Fibroblast of skin of left biceps (primary cell): ENCODE measurements around the gene XYLT1.

Source experiments
- DNase-seq, 2 experiments: peaks; one replicate each; pipeline ENCODE4 v3.0.0-alpha.2; 2013; ENCODE audit warnings: low read depth in 2 of 2

XYLT1 gene

DNA sequence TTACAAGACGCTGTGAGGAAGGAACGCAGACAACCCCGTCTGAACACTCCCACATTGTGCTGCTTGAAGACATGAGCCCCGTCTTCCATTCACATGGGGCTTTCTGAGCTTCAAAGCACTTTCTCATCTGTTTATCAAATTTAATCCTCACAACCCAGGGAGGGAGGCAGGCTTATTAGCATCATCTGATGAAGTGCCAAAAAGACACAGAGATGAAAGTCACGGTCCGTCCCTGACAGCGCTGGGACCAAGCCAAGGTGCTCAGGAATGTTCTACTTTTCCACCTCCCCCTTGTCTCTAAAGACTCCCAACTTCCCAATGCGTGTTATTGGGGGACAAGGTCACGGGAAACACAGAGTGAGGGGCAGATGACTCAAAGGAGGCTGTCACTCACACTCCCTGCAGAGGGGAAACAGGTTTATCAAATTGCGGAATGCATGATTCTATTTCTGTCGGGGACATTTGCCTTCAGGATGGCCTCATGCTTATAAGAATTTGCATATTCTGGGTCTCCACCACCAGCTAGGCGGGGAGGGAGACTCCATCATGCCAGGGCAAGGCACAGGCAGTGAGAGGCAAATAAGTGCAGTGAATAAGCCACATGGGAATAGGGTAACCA, 10.7 kb downstream of the XYLT1 start:
- DNase-seq: no peak

DNA sequence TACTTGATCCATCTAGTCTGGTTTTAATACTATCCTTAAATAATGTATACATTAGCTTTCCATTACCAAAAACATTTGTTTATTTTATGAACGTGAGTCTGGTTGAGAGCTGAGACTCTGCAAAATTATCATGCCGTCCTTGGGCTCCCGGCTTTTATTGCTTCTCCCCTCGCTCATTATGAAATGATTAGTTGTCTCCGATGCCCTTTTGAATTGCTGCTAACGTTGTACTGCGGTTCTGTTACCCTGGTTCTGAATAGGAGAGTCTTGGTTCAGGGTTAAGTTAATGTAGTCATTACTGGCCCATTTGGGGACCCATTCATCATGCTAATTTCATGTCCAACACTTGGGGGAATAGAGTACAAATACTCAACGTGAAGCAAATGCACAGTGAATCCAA, 12.8 kb downstream of the XYLT1 start:
- no peak for DNase-seq

DNA sequence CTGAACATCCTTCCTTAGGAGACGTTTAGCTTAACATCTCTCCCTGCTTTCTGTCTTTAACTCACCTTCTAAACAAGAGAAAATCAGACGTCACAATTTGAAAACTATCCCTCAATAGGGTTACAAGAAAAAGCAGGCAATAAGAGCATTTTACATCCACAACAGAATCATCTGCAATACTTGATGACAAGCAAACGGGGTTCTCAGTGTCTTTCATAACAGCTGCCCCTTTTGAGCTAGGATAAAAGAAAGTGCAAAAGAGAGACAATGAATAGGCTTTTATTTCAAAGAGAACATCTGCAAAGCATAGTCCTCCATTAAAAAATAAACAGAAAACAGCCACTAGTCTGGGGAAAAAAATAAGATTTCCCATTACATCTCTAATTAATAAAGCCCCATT, 13.2 kb downstream of the XYLT1 start:
- no peak for DNase-seq

DNA sequence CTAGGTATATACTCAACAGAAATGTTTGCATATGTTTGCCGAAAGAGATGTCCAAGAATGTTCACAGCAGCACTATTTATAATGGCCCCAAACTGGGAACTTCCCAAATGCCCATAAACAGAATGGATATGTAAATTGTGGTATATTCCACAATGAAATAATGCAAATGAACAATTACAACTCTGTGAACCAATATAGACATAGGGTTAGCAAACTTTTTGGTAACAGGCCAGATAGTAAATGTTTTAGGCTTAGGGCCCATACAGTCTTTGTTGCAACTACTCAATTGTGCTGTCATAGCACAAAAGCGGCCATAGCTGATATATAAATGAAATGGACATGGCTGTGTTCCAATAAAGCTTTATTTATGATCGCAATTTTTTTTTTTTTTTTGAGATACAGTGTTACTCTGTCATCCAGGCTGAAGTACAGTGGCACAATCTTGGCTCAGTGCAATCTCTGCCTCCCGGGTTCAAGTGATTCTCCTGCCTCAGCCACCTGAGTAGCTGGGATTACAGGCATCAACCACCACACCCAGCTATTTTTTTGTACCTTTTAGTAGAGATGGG, 16.5 kb downstream of the XYLT1 start:
- no peak for DNase-seq

DNA sequence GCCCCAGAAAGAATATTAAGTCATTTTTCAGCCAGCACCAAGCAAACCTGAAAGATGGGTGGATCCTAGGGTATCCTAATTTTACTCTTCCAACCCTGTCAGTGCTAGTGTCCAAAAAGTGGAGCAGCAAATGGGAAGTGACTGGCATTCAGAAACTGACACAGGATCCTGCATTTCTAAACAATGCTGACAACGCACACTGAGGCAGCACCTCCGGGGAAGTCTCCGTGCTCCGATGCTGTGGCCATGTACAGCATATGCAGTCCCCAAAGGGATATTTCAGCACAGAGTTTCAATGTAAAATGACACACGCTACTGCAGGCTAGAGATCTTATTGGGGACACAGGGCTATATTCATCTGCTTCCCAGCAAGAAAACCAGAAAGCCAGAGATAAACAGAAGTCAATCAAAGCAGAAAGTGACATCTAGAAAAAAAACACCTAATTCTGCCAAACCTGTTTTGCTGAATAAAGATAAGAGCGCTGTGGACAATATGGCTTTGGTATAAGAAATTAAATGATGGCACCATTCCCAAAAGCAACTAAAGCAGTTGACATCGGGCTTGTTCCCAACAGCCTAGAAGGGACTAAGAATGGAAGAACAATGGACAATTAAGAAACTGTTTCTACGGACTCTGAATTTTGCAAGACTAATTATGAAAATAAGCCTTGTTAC, 17.3 kb downstream of the XYLT1 start:
- no peak for DNase-seq

DNA sequence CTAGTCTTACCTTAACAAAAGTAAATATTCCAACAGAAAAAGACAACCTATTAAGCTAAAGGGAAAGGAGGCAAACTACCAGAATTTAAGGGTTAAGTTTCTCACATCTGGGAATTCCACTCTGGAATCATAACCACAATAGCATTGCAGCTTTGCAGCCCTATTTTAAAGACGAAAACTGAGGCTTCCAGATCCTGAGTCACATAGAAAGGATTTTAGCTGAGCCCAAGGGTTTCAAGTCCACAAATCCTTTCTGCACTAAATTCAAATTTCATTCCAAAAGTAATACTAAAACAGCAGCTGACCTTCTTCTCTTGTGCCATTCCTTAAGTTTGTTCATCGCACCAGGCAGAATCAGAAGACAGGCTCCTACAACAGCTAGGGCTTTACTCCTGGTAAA, 17.8 kb downstream of the XYLT1 start:
- peak in 1 of 2 experiments; percentile 50 for DNase-seq

DNA sequence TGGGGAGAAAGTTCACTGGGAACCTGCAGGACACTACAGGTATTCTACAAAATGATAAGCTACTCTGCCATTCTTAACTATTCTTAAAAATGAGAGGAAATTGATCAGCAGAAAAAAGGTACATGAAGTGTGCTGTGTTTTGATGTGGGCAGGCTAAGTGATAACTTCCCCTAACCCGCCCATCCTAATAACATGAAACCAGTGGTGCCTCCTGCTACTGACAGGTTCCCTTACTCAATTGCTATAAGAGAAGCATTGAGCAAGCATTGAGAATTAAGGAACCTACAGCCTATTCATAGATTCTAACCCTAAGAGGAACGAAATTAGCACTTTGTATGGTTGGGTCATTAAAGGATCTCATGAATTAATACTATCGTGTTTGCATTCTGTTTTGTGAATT, 18.9 kb downstream of the XYLT1 start:
- DNase-seq: no peak

DNA sequence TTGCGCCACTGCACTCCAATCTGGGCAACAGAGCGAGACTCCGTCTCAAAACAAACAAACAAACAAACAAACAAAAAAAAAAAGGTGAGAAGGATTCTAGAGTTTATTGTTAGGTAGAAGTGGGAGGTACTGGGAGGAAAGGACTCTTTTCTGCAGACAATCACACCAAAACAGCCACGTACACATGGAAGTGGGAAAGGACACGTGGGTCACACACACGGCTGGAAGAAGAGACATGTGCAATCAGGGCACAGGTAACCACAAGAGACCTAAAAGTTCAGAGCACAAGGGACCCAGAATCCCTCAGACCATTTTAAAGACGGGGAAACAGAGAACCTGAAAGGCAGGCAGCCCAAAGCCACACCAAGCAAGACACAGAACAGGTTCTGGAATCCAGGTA, 20.5 kb downstream of the XYLT1 start:
- DNase-seq: no peak

DNA sequence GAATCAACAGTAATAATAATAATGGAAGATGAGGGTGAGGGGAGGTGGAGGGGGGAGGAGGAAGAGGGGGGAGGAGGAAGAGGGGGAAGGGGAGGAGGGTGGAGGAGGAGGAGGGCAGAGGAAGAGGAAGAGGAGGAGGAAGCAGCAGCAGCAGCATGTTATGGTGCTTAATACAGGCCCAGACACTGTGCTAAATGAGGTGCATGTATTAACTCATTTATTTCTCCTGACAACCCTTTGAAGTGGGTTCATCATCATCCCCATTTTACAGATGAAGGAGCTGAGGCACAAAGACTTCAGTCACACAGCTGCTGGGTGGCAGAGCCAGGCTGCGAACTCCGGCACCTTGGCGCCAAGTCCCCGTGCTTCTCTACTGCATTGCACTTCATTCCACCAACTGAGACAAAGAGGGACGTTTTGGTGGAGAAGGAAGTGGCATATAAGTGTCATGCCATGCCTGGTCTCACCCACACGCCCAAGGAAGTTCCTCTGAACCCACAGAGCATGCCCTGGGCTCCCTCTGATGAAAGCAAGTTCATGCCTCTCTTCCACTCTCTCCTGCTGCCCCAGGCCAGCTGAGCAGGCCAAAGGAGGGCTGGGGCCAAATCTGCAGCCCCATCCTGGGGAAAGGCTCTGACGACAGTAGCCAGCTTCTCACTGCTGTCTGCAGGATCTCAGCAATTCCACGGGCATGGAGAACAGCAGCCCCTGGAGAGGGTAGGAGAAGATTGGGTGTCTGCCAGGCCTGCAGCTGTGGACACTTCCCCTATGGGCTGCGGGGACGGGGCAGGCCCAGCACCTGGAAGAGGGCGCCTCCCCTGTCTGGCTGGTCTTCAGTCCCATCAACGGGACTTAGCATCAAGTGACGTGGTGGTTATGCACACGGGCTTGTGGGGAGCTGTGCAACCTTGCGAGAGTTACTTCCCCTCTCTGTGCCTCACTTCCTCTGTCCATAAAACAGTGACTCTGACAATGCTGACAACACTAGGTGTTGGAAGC, 21.8 kb downstream of the XYLT1 start:
- DNase-seq: no peak

DNA sequence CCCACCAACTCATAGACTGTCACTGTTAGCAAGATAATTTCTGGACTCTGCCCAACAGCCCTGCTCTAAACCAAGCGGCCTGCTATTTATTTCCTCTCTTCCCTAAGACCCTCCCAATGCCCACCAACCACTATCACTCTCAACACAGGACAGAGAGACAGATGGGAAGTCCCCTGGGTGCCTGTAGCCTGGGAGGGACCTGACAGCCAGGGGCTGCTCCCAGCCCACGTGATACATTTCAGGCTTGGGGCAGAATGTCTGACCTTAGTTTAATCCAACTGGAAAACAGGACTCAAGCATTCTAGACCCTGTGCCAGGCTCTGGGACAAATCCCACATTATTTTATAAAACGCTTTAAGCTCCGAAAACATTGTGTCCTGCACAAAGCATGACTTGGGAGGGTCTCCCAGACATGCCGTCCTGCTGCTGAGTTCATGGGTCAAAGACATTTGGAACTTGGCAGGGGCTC, 23.6 kb downstream of the XYLT1 start:
- DNase-seq: no peak

DNA sequence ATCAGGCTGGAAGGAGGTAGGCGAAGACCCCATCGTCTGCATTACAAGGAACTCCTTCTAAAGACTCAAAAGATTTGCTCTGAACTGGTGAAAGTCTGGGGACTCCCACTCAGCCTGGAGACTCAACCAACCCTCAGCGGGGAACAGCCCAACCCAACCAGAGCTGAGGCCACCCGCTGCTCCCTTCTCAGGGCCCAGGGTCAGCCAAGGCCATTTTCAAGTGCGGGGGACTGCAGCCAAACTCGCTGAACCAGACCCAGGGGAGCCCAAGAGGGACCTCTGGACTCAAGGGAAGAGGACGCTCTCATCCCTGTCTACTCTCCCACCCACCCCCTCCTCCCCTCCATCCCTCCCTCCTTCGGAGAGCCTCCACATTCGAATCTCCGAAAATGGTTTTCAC, 24.1 kb downstream of the XYLT1 start:
- no peak for DNase-seq

DNA sequence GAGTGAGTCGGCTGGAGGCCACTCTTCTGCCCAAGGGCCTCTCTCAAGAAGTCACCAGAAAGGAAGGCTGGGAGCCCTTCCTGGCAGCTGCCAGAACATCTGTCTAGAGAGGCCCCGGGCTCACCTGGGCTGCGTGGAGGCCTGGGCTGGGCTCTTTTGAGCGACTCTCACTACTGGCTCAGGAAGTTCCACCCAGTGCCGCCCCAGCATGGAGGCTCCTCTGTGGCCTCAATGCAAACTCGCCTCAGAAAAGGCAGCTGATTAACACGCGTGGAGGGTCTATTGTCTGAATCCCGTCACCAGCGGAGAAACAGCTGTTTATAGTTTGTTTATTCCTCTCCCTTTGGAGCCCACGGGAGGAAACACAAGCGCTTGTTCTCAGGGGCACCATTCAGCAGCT, 25.3 kb downstream of the XYLT1 start:
- DNase-seq: no peak

DNA sequence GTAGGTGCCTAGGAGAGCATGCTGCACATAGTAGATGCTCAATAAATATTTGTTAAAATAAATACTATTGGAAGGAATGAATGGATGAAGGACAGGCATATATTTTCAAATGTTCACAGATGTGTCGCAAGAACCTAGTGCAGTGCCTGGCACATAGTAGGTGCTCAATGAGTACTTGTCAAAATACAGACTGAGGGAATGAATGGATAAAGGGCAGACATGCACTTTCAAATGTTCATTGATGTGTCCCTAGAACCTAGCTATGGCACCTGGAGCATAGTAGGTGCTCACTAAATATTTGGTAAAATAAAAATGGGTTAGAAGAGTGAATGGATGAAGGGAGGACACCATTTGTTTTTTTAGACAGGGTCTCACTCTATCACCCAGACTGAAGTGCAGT, 26.1 kb downstream of the XYLT1 start:
- DNase-seq: no peak

DNA sequence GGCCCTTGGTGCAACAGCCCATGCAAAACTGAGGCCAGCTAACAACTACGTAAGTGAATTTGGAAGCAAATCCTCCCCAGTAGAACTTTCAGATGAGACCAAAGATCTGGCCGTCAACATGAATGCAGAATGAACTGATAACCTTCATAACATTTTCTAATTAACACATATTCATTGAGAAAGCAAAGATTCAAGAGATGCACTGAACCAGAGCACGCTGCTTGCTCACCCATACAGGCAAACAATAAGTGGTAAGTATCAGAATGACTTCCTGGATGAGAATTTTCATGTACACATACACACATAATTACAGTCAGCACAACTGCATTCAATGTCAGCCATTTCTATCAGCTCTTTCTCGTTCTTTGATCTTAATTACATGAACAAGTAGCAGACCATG, 30.6 kb downstream of the XYLT1 start:
- DNase-seq: no peak

DNA sequence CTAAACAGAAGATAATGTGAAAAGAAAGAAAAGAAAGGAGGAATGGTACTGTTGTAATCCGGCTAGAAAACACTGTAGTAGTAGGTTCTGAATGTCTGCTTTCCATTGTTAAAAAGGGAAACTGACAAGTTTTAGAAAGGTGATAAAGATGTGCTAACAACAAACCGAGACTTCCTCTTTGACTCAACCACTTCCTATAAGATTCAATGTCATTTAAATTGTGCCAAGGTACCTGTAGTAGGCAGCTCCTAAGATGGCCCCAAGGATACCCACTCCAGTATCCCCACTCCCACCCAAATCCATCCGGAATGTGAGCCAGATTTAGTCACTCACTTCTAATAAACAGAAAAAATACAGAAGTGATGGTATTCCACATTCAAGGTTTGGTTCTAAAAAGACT, 31.2 kb downstream of the XYLT1 start:
- DNase-seq: no peak

DNA sequence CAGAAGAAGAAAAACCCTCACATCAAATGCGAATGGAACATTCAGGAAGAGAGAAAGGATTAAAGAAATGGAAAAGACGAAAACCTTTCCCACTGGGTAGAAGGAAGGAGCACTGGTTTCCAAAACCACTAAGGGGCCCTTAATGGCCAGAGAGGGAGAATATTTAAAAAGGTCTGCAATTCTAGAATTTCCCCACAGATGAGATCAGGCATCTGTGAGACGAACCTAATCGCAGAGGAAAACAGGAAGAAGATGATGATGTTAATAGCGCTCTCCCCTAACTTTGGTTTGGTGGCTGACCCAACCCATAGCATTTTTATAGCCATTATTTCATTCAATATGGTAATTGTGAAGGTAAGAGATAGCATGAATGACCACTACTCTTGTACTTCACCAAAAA, 32.8 kb downstream of the XYLT1 start:
- no peak for DNase-seq

DNA sequence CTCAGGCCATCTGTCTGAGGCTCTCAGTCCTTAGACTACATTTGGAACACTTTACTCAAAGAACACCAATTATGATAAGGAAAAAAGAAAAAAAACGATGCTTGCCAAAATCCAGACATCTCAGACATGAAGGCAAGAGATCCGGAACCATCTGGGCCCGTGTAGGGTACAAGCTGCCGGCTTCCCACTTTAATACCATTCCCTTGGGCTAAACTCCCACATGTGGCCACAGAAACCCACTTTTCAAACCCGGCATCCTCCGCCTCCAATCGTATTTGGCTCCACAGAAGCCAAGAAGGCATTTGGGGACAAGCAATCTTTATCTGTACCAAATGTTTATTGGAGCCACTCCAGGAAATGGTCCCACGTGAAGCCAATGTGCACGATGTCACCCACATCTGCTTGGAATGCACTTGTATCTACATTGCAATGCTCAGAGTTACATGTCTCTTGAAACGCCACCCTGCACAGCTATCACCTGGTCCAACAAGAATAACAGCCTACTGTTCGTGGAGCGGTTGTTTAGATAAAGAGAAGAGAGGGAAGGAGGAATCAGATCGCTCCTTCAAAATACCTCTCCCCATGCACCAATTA, 33.5 kb downstream of the XYLT1 start:
- DNase-seq: no peak

DNA sequence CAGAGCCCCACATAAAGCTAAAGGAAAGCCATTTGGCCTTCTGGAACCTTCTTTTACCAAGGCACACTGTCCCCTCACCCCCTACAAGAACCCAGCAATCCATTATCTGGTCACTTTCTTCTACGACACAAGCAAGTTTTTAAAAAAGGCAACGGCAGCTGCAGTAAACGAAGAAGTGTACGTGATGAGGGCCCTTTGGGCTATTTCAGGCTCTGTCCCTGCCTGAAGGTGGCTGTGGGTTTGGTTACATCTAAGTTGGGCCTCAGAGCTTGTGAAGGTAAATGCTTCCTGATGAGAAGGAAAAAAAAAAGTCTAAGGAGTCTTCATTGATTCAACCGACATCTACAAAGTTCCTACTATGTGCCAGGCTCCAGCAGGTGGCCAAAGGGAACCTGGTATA, 35.4 kb downstream of the XYLT1 start:
- DNase-seq: no peak

DNA sequence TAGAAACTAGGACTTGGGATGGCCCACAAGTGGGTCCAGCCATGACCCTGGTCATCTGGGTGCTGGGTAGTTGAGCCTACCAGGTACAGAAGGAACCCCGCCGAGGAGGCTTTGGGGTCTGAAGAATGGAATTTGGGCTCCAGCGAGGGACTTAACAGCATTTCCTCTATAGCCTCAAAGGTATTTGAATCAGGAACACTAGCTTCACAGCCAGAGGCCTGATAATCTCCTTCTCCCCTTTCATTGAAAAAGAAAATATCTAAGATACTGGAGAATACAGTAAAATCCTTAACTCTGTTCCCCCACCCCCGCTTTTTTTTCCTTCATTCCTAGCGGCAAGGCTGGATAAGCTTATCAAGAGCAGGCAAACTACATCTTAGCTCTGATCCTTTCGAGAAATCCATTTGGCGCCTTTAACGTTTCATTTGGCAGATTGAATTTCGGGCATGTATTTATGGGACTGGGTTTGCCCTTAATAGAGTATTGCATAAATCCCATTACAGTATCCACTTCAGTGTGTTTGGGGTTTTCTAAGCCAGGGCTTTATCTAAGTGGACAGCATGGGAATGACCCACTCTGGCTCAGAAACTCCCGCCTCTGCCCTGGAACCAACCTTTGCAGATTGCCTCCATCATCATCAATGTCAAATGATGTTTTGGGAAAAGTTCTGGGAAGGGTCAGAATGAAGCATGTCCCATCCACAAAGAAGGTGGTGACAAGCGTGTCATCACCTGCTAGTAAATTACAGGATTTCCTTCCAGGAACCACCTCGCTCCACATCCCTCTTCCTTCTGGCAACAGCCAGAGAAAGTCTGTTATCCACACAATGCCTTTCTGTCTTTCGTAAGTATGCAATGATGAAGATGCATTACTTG, 36.9 kb downstream of the XYLT1 start:
- DNase-seq: no peak

DNA sequence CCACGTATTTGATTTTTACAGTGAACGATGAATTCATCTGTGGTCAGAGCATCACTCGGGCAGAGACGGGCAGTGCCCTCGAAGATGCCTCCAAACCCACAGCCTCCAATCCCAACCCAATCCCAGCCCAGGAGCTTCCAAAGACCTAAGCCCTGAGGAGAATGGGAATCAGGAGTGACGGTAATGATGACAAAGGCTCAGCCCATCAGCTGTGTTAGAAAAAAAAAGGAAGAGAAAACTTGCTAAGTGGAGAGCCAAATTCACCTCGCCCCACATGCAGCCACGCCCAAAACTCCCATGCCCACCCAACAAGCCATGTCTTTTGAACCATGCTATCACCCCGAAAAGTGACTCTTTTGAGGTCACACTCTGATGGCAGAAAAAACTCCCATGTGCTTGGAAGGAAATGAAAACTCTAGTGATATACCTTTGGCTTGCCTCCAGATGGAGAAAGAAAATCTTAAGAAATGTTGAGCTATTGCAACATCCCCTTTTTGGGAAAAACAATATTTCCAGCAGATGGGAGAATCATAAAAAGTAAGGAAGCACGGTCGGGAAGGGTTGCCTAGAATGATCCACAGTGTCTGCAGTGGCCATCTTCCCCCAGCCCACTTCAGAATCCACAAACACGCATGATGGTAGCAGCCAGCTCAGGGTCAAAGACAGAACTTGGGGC, 37.7 kb downstream of the XYLT1 start:
- peak; percentile 57 to 59 for DNase-seq
